ENCODE data around the gene TJP1.

TJP1 gene

GRCh38 chr15:29724026-29724425 is 98.2 kb downstream of the TJP1 start:
- no CpG with 5 or more reads among the region's 3 CpGs for WGBS (ENCODE audit: extremely low coverage, insufficient coverage, insufficient read length)
- Histone ChIP-seq H3K4me2 (ENCODE audit: low read length) (no peak overlapping the region), H2AK5ac (ENCODE audit: low read length) (no peak overlapping the region)

GRCh38 chr15:29713784-29714183 is 108.5 kb downstream of the TJP1 start:
- Histone ChIP-seq H4K91ac (ENCODE audit: low read depth, low read length) (no peak overlapping the region), H3K9me3 (ENCODE audit: insufficient read depth, low read depth, low read length) (no peaks in the 10 kb centered on the region), H3K23ac (ENCODE audit: low read length) (no peak overlapping the region), H3K79me2 (ENCODE audit: control insufficient read depth, insufficient read depth, low read length, poor library complexity) (no peaks in the 10 kb centered on the region), H3K18ac (ENCODE audit: low read length) (no peak overlapping the region), H3K4me3 (ENCODE audit: low read depth, low read length) (no peak overlapping the region), H3K14ac (ENCODE audit: low read length) (no peak overlapping the region), H3K36me3 (ENCODE audit: control insufficient read depth in 1 of 2, insufficient read depth in 2 of 2, low read length in 2 of 2) (peaks cover 25 to 43% of the 10 kb centered on the region in 2 experiments), H2AK5ac (ENCODE audit: low read length) (no peak overlapping the region), H3K79me1 (ENCODE audit: low read length) (no peaks in the 10 kb centered on the region), H2AFZ (ENCODE audit: insufficient read depth, low read length, poor library complexity) (no peak overlapping the region), H4K8ac (ENCODE audit: low read depth, low read length) (no peak overlapping the region), H3K9ac (ENCODE audit: low read length) (no peak overlapping the region), H4K12ac (ENCODE audit: low read depth, low read length) (no peak overlapping the region), H2BK5ac (ENCODE audit: low read depth, low read length, poor library complexity) (no peak overlapping the region), H3K27me3 (ENCODE audit: insufficient read depth, low read length) (no peaks in the 10 kb centered on the region), H3K4me2 (ENCODE audit: low read length) (no peak overlapping the region), H3K27ac (ENCODE audit: low read depth, low read length) (no peak overlapping the region), H2BK12ac (ENCODE audit: low read length) (no peak overlapping the region), H2BK120ac (ENCODE audit: insufficient read depth, low read length, poor library complexity) (no peak overlapping the region), H3K4me1 (ENCODE audit: control insufficient read depth in 1 of 2, insufficient read depth in 2 of 2, low read length in 2 of 2) (no peaks in the 10 kb centered on the region), H3K4ac (ENCODE audit: low read depth, low read length) (no peak overlapping the region)
- DNase-seq: no peak

More at GRCh38 chr15:29724026-29724425, 98.2 kb downstream of the TJP1 start:
- no peak overlapping the region for H4K8ac ChIP-seq (ENCODE audit: low read depth, low read length)
- no peak overlapping the region for H2BK5ac ChIP-seq (ENCODE audit: low read depth, low read length, poor library complexity)
- H3K18ac ChIP-seq (ENCODE audit: low read length): peak overlapping the region; percentile 40
- no peaks in the 10 kb centered on the region for H3K79me1 ChIP-seq (ENCODE audit: low read length)
- no peak overlapping the region for H4K91ac ChIP-seq (ENCODE audit: low read depth, low read length)
- no peak overlapping the region for H3K4ac ChIP-seq (ENCODE audit: low read depth, low read length)
- DNase-seq: no peak
- H3K79me2 ChIP-seq (ENCODE audit: control insufficient read depth, insufficient read depth, low read length, poor library complexity): no peaks in the 10 kb centered on the region
- no peaks in the 10 kb centered on the region for H3K4me1 ChIP-seq (ENCODE audit: control insufficient read depth in 1 of 2, insufficient read depth in 2 of 2, low read length in 2 of 2)
- H3K14ac ChIP-seq (ENCODE audit: low read length): no peak overlapping the region
- peaks cover 10% of the 10 kb centered on the region for H3K9me3 ChIP-seq (ENCODE audit: insufficient read depth, low read depth, low read length)
- no peak overlapping the region for H3K9ac ChIP-seq (ENCODE audit: low read length)
- H3K27me3 ChIP-seq (ENCODE audit: insufficient read depth, low read length): no peaks in the 10 kb centered on the region
- no peak overlapping the region for H2BK12ac ChIP-seq (ENCODE audit: low read length)
- no peak overlapping the region for H4K12ac ChIP-seq (ENCODE audit: low read depth, low read length)
- no peak overlapping the region for H3K23ac ChIP-seq (ENCODE audit: low read length)
- no peak overlapping the region for H2BK120ac ChIP-seq (ENCODE audit: insufficient read depth, low read length, poor library complexity)
- H2AFZ ChIP-seq (ENCODE audit: insufficient read depth, low read length, poor library complexity): no peak overlapping the region
- H3K27ac ChIP-seq (ENCODE audit: low read depth, low read length): no peak overlapping the region
- H3K4me3 ChIP-seq (ENCODE audit: low read depth, low read length): no peak overlapping the region
- H3K36me3 ChIP-seq (ENCODE audit: control insufficient read depth in 1 of 2, insufficient read depth in 2 of 2, low read length in 2 of 2): peaks cover 26 to 56% of the 10 kb centered on the region in 2 experiments

- no peak overlapping the region for H4K8ac ChIP-seq (ENCODE audit: low read depth, low read length)
- WGBS (ENCODE audit: extremely low coverage, insufficient coverage, insufficient read length): no CpG with 5 or more reads among the region's 3 CpGs
- no peaks in the 10 kb centered on the region for H3K27me3 ChIP-seq (ENCODE audit: insufficient read depth, low read length)
- H4K91ac ChIP-seq (ENCODE audit: low read depth, low read length): no peak overlapping the region
- H3K27ac ChIP-seq (ENCODE audit: low read depth, low read length): no peak overlapping the region
- H3K4ac ChIP-seq (ENCODE audit: low read depth, low read length): no peak overlapping the region
- H3K4me3 ChIP-seq (ENCODE audit: low read depth, low read length): no peak overlapping the region
- no peak overlapping the region for H2AFZ ChIP-seq (ENCODE audit: insufficient read depth, low read length, poor library complexity)
- no peak overlapping the region for H2BK120ac ChIP-seq (ENCODE audit: insufficient read depth, low read length, poor library complexity)
- H2BK5ac ChIP-seq (ENCODE audit: low read depth, low read length, poor library complexity): no peak overlapping the region
- H3K18ac ChIP-seq (ENCODE audit: low read length): no peak overlapping the region
- H4K12ac ChIP-seq (ENCODE audit: low read depth, low read length): no peak overlapping the region
- no peaks in the 10 kb centered on the region for H3K9me3 ChIP-seq (ENCODE audit: insufficient read depth, low read depth, low read length)
- no peak overlapping the region for H3K9ac ChIP-seq (ENCODE audit: low read length)
- H3K23ac ChIP-seq (ENCODE audit: low read length): no peak overlapping the region
- H3K79me1 ChIP-seq (ENCODE audit: low read length): no peaks in the 10 kb centered on the region
- H2AK5ac ChIP-seq (ENCODE audit: low read length): no peak overlapping the region
- H3K4me1 ChIP-seq (ENCODE audit: control insufficient read depth in 1 of 2, insufficient read depth in 2 of 2, low read length in 2 of 2): no peaks in the 10 kb centered on the region
- H3K4me2 ChIP-seq (ENCODE audit: low read length): no peak overlapping the region
- no peaks in the 10 kb centered on the region for H3K79me2 ChIP-seq (ENCODE audit: control insufficient read depth, insufficient read depth, low read length, poor library complexity)
- no peak for DNase-seq
- H3K14ac ChIP-seq (ENCODE audit: low read length): no peak overlapping the region
- H2BK12ac ChIP-seq (ENCODE audit: low read length): no peak overlapping the region
- H3K36me3 ChIP-seq (ENCODE audit: control insufficient read depth in 1 of 2, insufficient read depth in 2 of 2, low read length in 2 of 2): peaks cover 25 to 46% of the 10 kb centered on the region in 2 experiments
Observed at GRCh38 chr15:29712149-29712885, 110.0 kb downstream of the TJP1 start.

GRCh38 chr15:29711531-29711930 is 110.7 kb downstream of the TJP1 start:
- no CpG with 5 or more reads among the region's 8 CpGs for WGBS (ENCODE audit: extremely low coverage, insufficient coverage, insufficient read length)
- Histone ChIP-seq H3K14ac (ENCODE audit: low read length) (no peak overlapping the region), H3K4ac (ENCODE audit: low read depth, low read length) (no peak overlapping the region), H3K79me1 (ENCODE audit: low read length) (no peaks in the 10 kb centered on the region), H3K4me3 (ENCODE audit: low read depth, low read length) (no peak overlapping the region), H4K12ac (ENCODE audit: low read depth, low read length) (no peak overlapping the region), H3K23ac (ENCODE audit: low read length) (no peak overlapping the region), H4K8ac (ENCODE audit: low read depth, low read length) (no peak overlapping the region), H3K79me2 (ENCODE audit: control insufficient read depth, insufficient read depth, low read length, poor library complexity) (no peaks in the 10 kb centered on the region), H3K9me3 (ENCODE audit: insufficient read depth, low read depth, low read length) (no peaks in the 10 kb centered on the region), H3K9ac (ENCODE audit: low read length) (no peak overlapping the region), H3K27ac (ENCODE audit: low read depth, low read length) (no peak overlapping the region), H3K4me2 (ENCODE audit: low read length) (no peak overlapping the region), H3K27me3 (ENCODE audit: insufficient read depth, low read length) (no peaks in the 10 kb centered on the region), H2AK5ac (ENCODE audit: low read length) (no peak overlapping the region), H3K4me1 (ENCODE audit: control insufficient read depth in 1 of 2, insufficient read depth in 2 of 2, low read length in 2 of 2) (no peaks in the 10 kb centered on the region), H3K18ac (ENCODE audit: low read length) (no peak overlapping the region), H2AFZ (ENCODE audit: insufficient read depth, low read length, poor library complexity) (no peak overlapping the region), H3K36me3 (ENCODE audit: control insufficient read depth in 1 of 2, insufficient read depth in 2 of 2, low read length in 2 of 2) (peaks cover 30 to 51% of the 10 kb centered on the region in 2 experiments), H2BK120ac (ENCODE audit: insufficient read depth, low read length, poor library complexity) (no peak overlapping the region), H2BK12ac (ENCODE audit: low read length) (no peak overlapping the region), H2BK5ac (ENCODE audit: low read depth, low read length, poor library complexity) (no peak overlapping the region), H4K91ac (ENCODE audit: low read depth, low read length) (no peak overlapping the region)
- DNase-seq: no peak

Data from trophoblast cell (in vitro differentiated cells and primary cell).